Measurements from ENCODE around the gene TRMT2A.

Gene TRMT2A

GRCh38 chr22:20115691-20116375 is 1.2 kb downstream of the TRMT2A start, which contains the start of gene RANBP1:
RANBP1 (plus strand) TSS chr22:20116104; CDS start chr22:20116185, 81 bp downstream.
- DNase-seq, result no peak

GRCh38 chr22:20114506-20115475 is 2.2 kb downstream of the TRMT2A start:
- no peak for DNase-seq

- DNase-seq, result no peak
These were observed 3.3 kb downstream of the TRMT2A start for GRCh38 chr22:20113551-20114310.

GRCh38 chr22:20112623-20113511 is 4.2 kb downstream of the TRMT2A start:
- no peak for DNase-seq

- no peak for DNase-seq
These were observed 5.1 kb downstream of the TRMT2A start for GRCh38 chr22:20111689-20112622.

GRCh38 chr22:20111045-20111688 is 5.9 kb downstream of the TRMT2A start:
- DNase-seq, result no peak

GRCh38 chr22:20110359-20110985 is 6.6 kb downstream of the TRMT2A start:
- no peak for DNase-seq

GRCh38 chr22:20109411-20110358 is 7.3 kb downstream of the TRMT2A start:
- no peak for DNase-seq

GRCh38 chr22:20108757-20109230 is 8.2 kb downstream of the TRMT2A start:
- no peak for DNase-seq

- DNase-seq, result no peak
These were observed 8.9 kb downstream of the TRMT2A start for GRCh38 chr22:20107951-20108756.

GRCh38 chr22:20107471-20107901 is 9.5 kb downstream of the TRMT2A start:
- DNase-seq, result no peak

GRCh38 chr22:20106849-20107237 is 10.2 kb downstream of the TRMT2A start:
- no peak for DNase-seq

- DNase-seq, result no peak
These were observed 10.7 kb downstream of the TRMT2A start for GRCh38 chr22:20106205-20106848.

- no peak for DNase-seq
These were observed 11.4 kb downstream of the TRMT2A start for GRCh38 chr22:20105456-20106204.

GRCh38 chr22:20102203-20102780 is 14.7 kb downstream of the TRMT2A start:
- no peak for DNase-seq

- DNase-seq, result no peak
These were observed 15.4 kb downstream of the TRMT2A start for GRCh38 chr22:20101638-20102037.
